Gastrocnemius medialis (tissue), 4 donors: ENCODE data around the gene MPPED1.

Experiments
- POLR2A ChIP-seq, 2 donors: fragments of 450-650 bp; IDR thresholded peaks; one replicate each; pipeline ENCODE4 v1.6.1; 2017; ENCODE audit warnings: antibody characterized with exemption in 2 of 2, mild to moderate bottlenecking in 2 of 2, moderate library complexity in 2 of 2
- TF ChIP-seq, protein P1 (sequence below), 5 experiments: fragments of 450-650 bp in 3 of 5; fragments of 200-600 bp in 2 of 5; sonication (generic) in 2 of 5; IDR thresholded peaks in 4 of 5; conservative IDR thresholded peaks in 1 of 5; 1 replicate in 4 of 5; 2 replicates in 1 of 5; pipeline ENCODE4 v1.5.1; 2016 to 2019; ENCODE audit warnings: antibody characterized with exemption in 5 of 5, mild to moderate bottlenecking in 3 of 5, moderate library complexity in 3 of 5

DNA sequence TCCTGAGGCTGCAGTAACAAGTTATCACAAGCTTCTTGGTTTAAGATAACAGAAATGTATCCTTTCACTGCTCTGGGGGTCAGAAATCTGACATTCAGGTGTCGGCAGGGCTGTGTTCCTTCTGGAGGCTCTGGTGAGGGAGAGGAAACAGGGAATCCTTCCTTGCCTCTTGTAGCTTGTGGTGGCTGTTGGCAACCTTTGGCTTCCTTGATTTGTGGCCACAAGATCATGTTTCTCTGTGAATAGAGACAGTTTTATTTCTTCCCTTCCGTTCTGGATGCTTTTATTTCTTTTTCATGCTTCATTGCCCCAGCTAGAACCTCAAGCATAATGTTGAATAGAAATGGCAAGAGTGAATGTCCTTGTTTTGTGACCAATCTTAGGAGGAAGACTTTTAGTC, 44.0 kb downstream of the MPPED1 start:
- TF ChIP-seq, protein P1, sequence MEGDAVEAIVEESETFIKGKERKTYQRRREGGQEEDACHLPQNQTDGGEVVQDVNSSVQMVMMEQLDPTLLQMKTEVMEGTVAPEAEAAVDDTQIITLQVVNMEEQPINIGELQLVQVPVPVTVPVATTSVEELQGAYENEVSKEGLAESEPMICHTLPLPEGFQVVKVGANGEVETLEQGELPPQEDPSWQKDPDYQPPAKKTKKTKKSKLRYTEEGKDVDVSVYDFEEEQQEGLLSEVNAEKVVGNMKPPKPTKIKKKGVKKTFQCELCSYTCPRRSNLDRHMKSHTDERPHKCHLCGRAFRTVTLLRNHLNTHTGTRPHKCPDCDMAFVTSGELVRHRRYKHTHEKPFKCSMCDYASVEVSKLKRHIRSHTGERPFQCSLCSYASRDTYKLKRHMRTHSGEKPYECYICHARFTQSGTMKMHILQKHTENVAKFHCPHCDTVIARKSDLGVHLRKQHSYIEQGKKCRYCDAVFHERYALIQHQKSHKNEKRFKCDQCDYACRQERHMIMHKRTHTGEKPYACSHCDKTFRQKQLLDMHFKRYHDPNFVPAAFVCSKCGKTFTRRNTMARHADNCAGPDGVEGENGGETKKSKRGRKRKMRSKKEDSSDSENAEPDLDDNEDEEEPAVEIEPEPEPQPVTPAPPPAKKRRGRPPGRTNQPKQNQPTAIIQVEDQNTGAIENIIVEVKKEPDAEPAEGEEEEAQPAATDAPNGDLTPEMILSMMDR (IDR thresholded peaks at IDR 0.05 in 4 of 5, conservative IDR thresholded peaks at IDR 0.05 in 1 of 5), result no peak
- TF ChIP-seq POLR2A (IDR thresholded peaks at IDR 0.05), result no peak
